DOHH2 (cell line): Measurements from ENCODE around the gene DHRS4L2.
"Not testable (repeated sequence)": the region's sequence is repeated elsewhere in the genome, so short reads cannot be mapped to it uniquely, and the experiment has no call there.

Experiments
- H3F3A ChIP-seq: fragments of 200-600 bp; sonication (generic), shearing (Covaris generic); 2 replicates; pipeline ENCODE4 v1.6.0; 2016; ENCODE audit warnings: antibody characterized with exemption, mild to moderate bottlenecking; ENCODE audit not compliant: control insufficient read depth, insufficient read depth
- H3K27ac ChIP-seq: fragments of 200-600 bp; sonication (generic); 2 replicates; pipeline ENCODE4 v1.5.1; 2014; ENCODE audit warnings: low read depth, mild to moderate bottlenecking, low read length, moderate library complexity
- H3K27me3 ChIP-seq: fragments of 200-600 bp; sonication (generic); 2 replicates; pipeline ENCODE4 v1.6.1; 2014; ENCODE audit warnings: mild to moderate bottlenecking, low read length, mixed read lengths; ENCODE audit not compliant: control insufficient read depth
- H3K36me3 ChIP-seq: fragments of 200-600 bp; sonication (generic); 2 replicates; pipeline ENCODE4 v1.6.1; 2014; ENCODE audit warnings: mild to moderate bottlenecking, low read length, moderate library complexity, mixed read lengths; ENCODE audit not compliant: control insufficient read depth
- H3K4me1 ChIP-seq: fragments of 200-600 bp; sonication (generic); 2 replicates; pipeline ENCODE4 v1.6.1; 2014; ENCODE audit warnings: mild to moderate bottlenecking, low read length, mixed read lengths; ENCODE audit not compliant: control insufficient read depth
- H3K4me2 ChIP-seq: fragments of 200-600 bp; sonication (generic); 2 replicates; pipeline ENCODE4 v1.6.0; 2014; ENCODE audit warnings: mild to moderate bottlenecking, low read length, moderate library complexity
- H3K4me3 ChIP-seq: fragments of 200-600 bp; sonication (generic); 2 replicates; pipeline ENCODE4 v1.5.1; 2014; ENCODE audit warnings: mild to moderate bottlenecking, low read length, mixed read lengths
- H3K79me2 ChIP-seq: fragments of 200-600 bp; sonication (generic); 2 replicates; pipeline ENCODE4 v1.6.1; 2014; ENCODE audit warnings: mild to moderate bottlenecking, low read length, mixed read lengths; ENCODE audit not compliant: control insufficient read depth
- H3K9me2 ChIP-seq: fragments of 200-600 bp; sonication (generic); replicated peaks from 2 replicates; pipeline ENCODE4 v1.6.1; 2014; ENCODE audit warnings: mild to moderate bottlenecking, low read length, mixed read lengths; ENCODE audit not compliant: control insufficient read depth
- H3K9me3 ChIP-seq: fragments of 200-600 bp; sonication (generic); 2 replicates; pipeline ENCODE4 v1.6.1; 2014; ENCODE audit warnings: antibody characterized with exemption, low read length, mixed read lengths; ENCODE audit not compliant: control insufficient read depth, insufficient read depth
- H4K20me1 ChIP-seq: fragments of 200-600 bp; sonication (generic); 2 replicates; pipeline ENCODE4 v1.6.0; 2014; ENCODE audit warnings: low read depth, mild to moderate bottlenecking, antibody characterized with exemption, low read length, moderate library complexity; ENCODE audit not compliant: control insufficient read depth, insufficient read depth
- EZH2phosphoT487 ChIP-seq: fragments of 200-600 bp; sonication (generic); IDR thresholded peaks from 2 replicates; pipeline ENCODE4 v1.6.1; 2017; ENCODE audit warnings: borderline replicate concordance, mild to moderate bottlenecking, antibody characterized with exemption, low read length, moderate library complexity, mixed read lengths
- TF ChIP-seq, protein P1 (sequence below): fragments of 200-600 bp; sonication (generic); IDR thresholded peaks from one replicate; pipeline ENCODE4 v1.5.1; 2014; ENCODE audit warnings: antibody characterized with exemption, mild to moderate bottlenecking, low read depth, low read length; ENCODE audit not compliant: poor library complexity, severe bottlenecking

DHRS4L2 gene

GRCh38 chr14:23951590-23952201, 37.0 kb upstream of the DHRS4L2 start:
- TF ChIP-seq, protein P1, sequence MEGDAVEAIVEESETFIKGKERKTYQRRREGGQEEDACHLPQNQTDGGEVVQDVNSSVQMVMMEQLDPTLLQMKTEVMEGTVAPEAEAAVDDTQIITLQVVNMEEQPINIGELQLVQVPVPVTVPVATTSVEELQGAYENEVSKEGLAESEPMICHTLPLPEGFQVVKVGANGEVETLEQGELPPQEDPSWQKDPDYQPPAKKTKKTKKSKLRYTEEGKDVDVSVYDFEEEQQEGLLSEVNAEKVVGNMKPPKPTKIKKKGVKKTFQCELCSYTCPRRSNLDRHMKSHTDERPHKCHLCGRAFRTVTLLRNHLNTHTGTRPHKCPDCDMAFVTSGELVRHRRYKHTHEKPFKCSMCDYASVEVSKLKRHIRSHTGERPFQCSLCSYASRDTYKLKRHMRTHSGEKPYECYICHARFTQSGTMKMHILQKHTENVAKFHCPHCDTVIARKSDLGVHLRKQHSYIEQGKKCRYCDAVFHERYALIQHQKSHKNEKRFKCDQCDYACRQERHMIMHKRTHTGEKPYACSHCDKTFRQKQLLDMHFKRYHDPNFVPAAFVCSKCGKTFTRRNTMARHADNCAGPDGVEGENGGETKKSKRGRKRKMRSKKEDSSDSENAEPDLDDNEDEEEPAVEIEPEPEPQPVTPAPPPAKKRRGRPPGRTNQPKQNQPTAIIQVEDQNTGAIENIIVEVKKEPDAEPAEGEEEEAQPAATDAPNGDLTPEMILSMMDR, result no peak
- no peak for TF ChIP-seq EZH2phosphoT487
- H3K9me3 ChIP-seq, result peaks cover 13% of the 10 kb centered on the region
- H3K9me2 ChIP-seq, result no peaks in the 10 kb centered on the region
- H3K36me3 ChIP-seq, result no peaks in the 10 kb centered on the region; the same call in none of the 2 replicates
- H3K27me3 ChIP-seq, result no peaks in the 10 kb centered on the region
- H3K27ac ChIP-seq, result no peak overlapping the region
- H3K4me2 ChIP-seq, result no peak overlapping the region; the same call in 1 of the 2 replicates
- no peaks in the 10 kb centered on the region for H4K20me1 ChIP-seq
- H3K79me2 ChIP-seq, result peaks cover 37% of the 10 kb centered on the region
- no peak overlapping the region for H3K4me3 ChIP-seq
- no peaks in the 10 kb centered on the region for H3F3A ChIP-seq
- peaks cover 17% of the 10 kb centered on the region for H3K4me1 ChIP-seq

DNA sequence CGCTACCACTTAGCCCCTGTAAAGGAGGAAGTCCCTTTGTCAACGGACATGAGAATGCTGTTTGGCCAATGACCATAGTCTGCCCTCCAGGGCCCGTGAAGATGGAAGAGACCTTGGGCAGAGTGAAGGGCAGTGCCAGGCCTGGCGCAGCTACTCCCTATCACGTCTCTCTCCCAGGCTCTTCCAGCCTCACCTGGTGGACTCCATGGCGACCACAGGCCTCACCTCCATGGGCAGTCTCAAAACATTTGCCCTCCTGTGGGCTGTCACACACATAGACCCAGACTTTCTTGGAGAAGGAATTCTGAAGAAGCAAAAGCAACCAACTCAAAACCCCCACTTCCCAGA, 35.6 kb upstream of the DHRS4L2 start:
- not testable (repeated sequence) for H3F3A ChIP-seq, H3K27ac ChIP-seq, H3K9me2 ChIP-seq, H3K27me3 ChIP-seq, H4K20me1 ChIP-seq, H3K36me3 ChIP-seq
- Histone ChIP-seq H3K4me1 (peaks cover 17% of the 10 kb centered on the region), H3K9me3 (peaks cover 13% of the 10 kb centered on the region), H3K4me3 (peak overlapping the region; percentile 99), H3K79me2 (peaks cover 32% of the 10 kb centered on the region), H3K4me2 (peak overlapping the region; percentile 89)

DNA sequence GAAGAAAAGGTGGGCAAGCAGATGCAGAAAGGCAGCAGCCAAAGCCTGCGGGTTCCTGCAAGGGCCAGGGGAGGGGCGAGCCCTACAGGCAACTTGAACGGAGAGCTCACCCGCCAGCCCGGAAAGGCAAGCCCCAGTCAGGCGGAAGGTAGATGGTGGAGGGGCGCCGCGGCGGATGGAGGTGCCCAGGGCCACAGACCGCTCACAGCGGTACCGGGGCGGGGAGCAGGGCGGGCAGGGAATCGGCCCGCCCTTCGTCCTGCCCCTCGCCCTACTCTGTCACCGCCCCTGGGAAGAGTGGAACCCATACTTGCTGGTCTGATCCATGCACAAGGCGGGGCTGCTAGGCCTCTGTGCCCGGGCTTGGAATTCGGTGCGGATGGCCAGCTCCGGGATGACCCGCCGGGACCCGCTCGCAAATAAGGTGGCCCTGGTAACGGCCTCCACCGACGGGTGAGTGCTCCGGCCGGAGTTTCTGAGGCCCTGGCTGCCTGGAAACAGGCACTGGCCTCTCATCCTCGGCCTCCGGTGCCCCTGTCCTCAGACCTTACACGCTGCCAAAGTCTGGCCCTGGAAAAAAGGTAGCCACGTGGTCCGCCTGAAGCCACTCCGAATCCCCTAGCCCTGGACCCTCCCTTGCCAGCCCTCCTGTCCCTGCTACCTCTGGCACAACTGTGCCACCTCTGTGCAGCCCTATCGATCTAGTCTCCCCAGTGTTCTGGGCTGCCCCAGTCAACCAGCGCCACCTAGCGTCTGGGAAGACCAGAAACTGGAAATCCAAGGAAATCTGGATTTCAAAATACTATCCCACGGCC, 35.1 kb upstream of the DHRS4L2 start, which contains the start of gene DHRS4:
TSS of gene DHRS4 (plus strand) at position 307 of the 815 bp plus-strand sequence. CDS start at position 326, 19 bp downstream.
- no peak for TF ChIP-seq EZH2phosphoT487
- TF ChIP-seq, protein P1, result peak; percentile 96
- H3K4me3 ChIP-seq, result peak within 1 kb of the TSS; percentile 99
- H3K27ac ChIP-seq, result peak within 1 kb of the TSS; percentile 50
- peaks cover 13% of the 10 kb centered on the region for H3K9me3 ChIP-seq
- no peaks in the 10 kb centered on the region for H4K20me1 ChIP-seq
- no peaks in the 10 kb centered on the region; the same call in none of the 2 replicates for H3K36me3 ChIP-seq
- no peaks in the 10 kb centered on the region for H3K27me3 ChIP-seq
- H3K4me2 ChIP-seq, result peak within 1 kb of the TSS; percentile 89
- H3K79me2 ChIP-seq, result peaks cover 32% of the 10 kb centered on the region
- H3K9me2 ChIP-seq, result no peaks in the 10 kb centered on the region
- H3F3A ChIP-seq, result no peaks in the 10 kb centered on the region
- peaks cover 17% of the 10 kb centered on the region for H3K4me1 ChIP-seq

GRCh38 chr14:23954279-23954614, 34.5 kb upstream of the DHRS4L2 start:
- not testable (repeated sequence) for H3K9me2 ChIP-seq, H3K27ac ChIP-seq, H3F3A ChIP-seq, H3K36me3 ChIP-seq, H4K20me1 ChIP-seq, H3K27me3 ChIP-seq
- Histone ChIP-seq H3K9me3 (peaks cover 13% of the 10 kb centered on the region), H3K79me2 (peaks cover 32% of the 10 kb centered on the region), H3K4me1 (peaks cover 17% of the 10 kb centered on the region), H3K4me2 (peak overlapping the region; percentile 89), H3K4me3 (peak overlapping the region; percentile 99)
- TF ChIP-seq, protein P1, result peak; percentile 15

GRCh38 chr14:23954965-23955364, 33.8 kb upstream of the DHRS4L2 start:
- peaks cover 32% of the 10 kb centered on the region for H3K79me2 ChIP-seq
- peak overlapping the region; percentile 99; the same call in 1 of the 2 replicates for H3K4me3 ChIP-seq
- H3K4me1 ChIP-seq, result peaks cover 17% of the 10 kb centered on the region
- not testable (repeated sequence) for H3K27me3 ChIP-seq, H3K27ac ChIP-seq, H4K20me1 ChIP-seq, H3K36me3 ChIP-seq, H3F3A ChIP-seq, H3K9me3 ChIP-seq, H3K9me2 ChIP-seq
- peak overlapping the region; percentile 89 for H3K4me2 ChIP-seq
